Measurements from ENCODE around the gene MSTO1.

- TF ChIP-seq CTCF (IDR thresholded peaks at IDR 0.05) (no peak), ZFX (IDR thresholded peaks at IDR 0.05; ENCODE audit: borderline replicate concordance) (no peak)
These were observed 35.1 kb downstream of the MSTO1 start for GRCh38 chr1:155645034-155645598.

Data from 22Rv1 (cell line).